Left ventricle myocardium superior (tissue), 1 donor: ENCODE results near the gene POLR1G. TPM values are rescaled to one million over a fixed set of nuclear protein-coding genes. Genes with fewer than 3 reads are reported as not detected.

ENCODE experiments used
- microRNA-seq: library from miRNA; unstranded; fragments of <30 nt; microRNA quantifications from one replicate; pipeline ENCODE4 v1.2.0, GENCODE V29; 2020; ENCODE audit warnings: borderline number of aligned reads
- total RNA-seq: library from RNA; stranded (reverse); fragmentation: NEBNext Ultra II Directional; extraction: Animal tissue kit (Norgen Biotek cat#: 25700); gene quantifications from one replicate; pipeline ENCODE4 v1.2.1, GENCODE V29; 2021
- donor health status: DM: no; HTN: yes; CAD: no; lungs with severe emphysema.

The POLR1G gene
- total RNA-seq, 1 donor from 2014 or later = 7.0 TPM

Small RNA genes lying within 50 kb of the gene (microRNA-seq; reads per million reads assigned to microRNA genes)
- gene MIR6088 = not detected

Other genes with a start within 250 kb of the POLR1G start
- 0.07 TPM for gene NKPD1, start 245.7 kb upstream of the POLR1G start, total RNA-seq
- gene TRAPPC6A, start 228.4 kb upstream of the POLR1G start, total RNA-seq = 13.7 TPM
- gene BLOC1S3, start 227.9 kb upstream of the POLR1G start, total RNA-seq = 6.0 TPM
- 0.94 TPM for gene EXOC3L2, start 161.2 kb upstream of the POLR1G start, total RNA-seq
- 26.2 TPM for gene MARK4, start 155.4 kb upstream of the POLR1G start, total RNA-seq
- gene CKM, start 83.8 kb upstream of the POLR1G start, total RNA-seq = 6,589 TPM
- gene KLC3, start 65.9 kb upstream of the POLR1G start, total RNA-seq = not detected
- gene ERCC2, start 36.1 kb upstream of the POLR1G start, total RNA-seq = 9.9 TPM
- 222 TPM for gene PPP1R13L, start 1.6 kb upstream of the POLR1G start, total RNA-seq
- 150 TPM for gene ERCC1, start 17.3 kb downstream of the POLR1G start, total RNA-seq
- gene FOSB, start 61.4 kb downstream of the POLR1G start, total RNA-seq = 0.79 TPM
- 29.8 TPM for gene RTN2, start 90.4 kb downstream of the POLR1G start, total RNA-seq
- 0.57 TPM for gene PPM1N, start 91.8 kb downstream of the POLR1G start, total RNA-seq
- 43.3 TPM for gene VASP, start 100.8 kb downstream of the POLR1G start, total RNA-seq
- gene OPA3, start 178.2 kb downstream of the POLR1G start, total RNA-seq = 26.9 TPM
- gene GPR4, start 195.6 kb downstream of the POLR1G start, total RNA-seq = 4.8 TPM
- 33.4 TPM for gene EML2, start 232.8 kb downstream of the POLR1G start, total RNA-seq